Stimulated activated CD4-positive, alpha-beta T cell treated with anti-CD3 and anti-CD28 coated beads, Interleukin-15, amount 100 ng/mL, for 48 hours (primary cell): Measurements from ENCODE around the gene CCHCR1.
"Not testable (repeated sequence)": the region's sequence is repeated elsewhere in the genome, so short reads cannot be mapped to it uniquely, and the experiment has no call there.

Experiments used
- DNase-seq, 2 donors: peaks; one replicate each; pipeline ENCODE4 v3.0.0-alpha.2; 2020; ENCODE audit warnings: low read depth in 2 of 2

Gene CCHCR1

GRCh38 chr6:31180500-31180899 lies 22.9 kb upstream of the CCHCR1 start:
- no peak for DNase-seq

GRCh38 chr6:31179896-31180295 lies 22.3 kb upstream of the CCHCR1 start:
- DNase-seq: no peak

GRCh38 chr6:31179042-31179386 lies 21.4 kb upstream of the CCHCR1 start:
- DNase-seq: no peak

GRCh38 chr6:31178143-31179041 lies 20.8 kb upstream of the CCHCR1 start:
- no peak for DNase-seq

GRCh38 chr6:31175971-31176370 lies 18.4 kb upstream of the CCHCR1 start:
- DNase-seq: no peak

- DNase-seq: no peak
Observed at GRCh38 chr6:31174378-31174777, 16.8 kb upstream of the CCHCR1 start.

- no peak for DNase-seq
Observed at GRCh38 chr6:31173406-31173805, 15.8 kb upstream of the CCHCR1 start.

- no peak for DNase-seq
Observed at GRCh38 chr6:31172973-31173384, 15.4 kb upstream of the CCHCR1 start.

- no peak for DNase-seq
Observed at GRCh38 chr6:31171931-31172905, 14.6 kb upstream of the CCHCR1 start.

GRCh38 chr6:31170987-31171671 lies 13.5 kb upstream of the CCHCR1 start:
- no peak for DNase-seq

GRCh38 chr6:31170600-31170881 lies 12.9 kb upstream of the CCHCR1 start, which contains the start of gene POU5F1:
TSS of gene POU5F1 (minus strand) at chr6:31170682. CDS start at chr6:31170620, 62 bp downstream.
- no peak for DNase-seq

- DNase-seq: not testable (repeated sequence)
Observed at GRCh38 chr6:31169858-31170599, 12.4 kb upstream of the CCHCR1 start.

GRCh38 chr6:31169123-31169857 lies 11.7 kb upstream of the CCHCR1 start:
- no peak for DNase-seq

GRCh38 chr6:31168606-31169005 lies 11.0 kb upstream of the CCHCR1 start:
- no peak for DNase-seq

GRCh38 chr6:31165986-31166385 lies 8.4 kb upstream of the CCHCR1 start:
- DNase-seq: no peak

GRCh38 chr6:31165064-31165832 lies 7.6 kb upstream of the CCHCR1 start:
- not testable (repeated sequence) for DNase-seq

- not testable (repeated sequence) for DNase-seq
Observed at GRCh38 chr6:31164475-31165063, 7.0 kb upstream of the CCHCR1 start.

GRCh38 chr6:31163922-31164321 lies 6.3 kb upstream of the CCHCR1 start:
- DNase-seq: no peak

GRCh38 chr6:31162463-31163165 lies 5.0 kb upstream of the CCHCR1 start:
- no peak for DNase-seq
